GM19025 (cell line): ENCODE results near the gene SCAP.
A peak's percentile ranks its signal among the peaks of the same experiment; 100 is the strongest.

Source experiments
- ATAC-seq: cut with Tn5 transposase; IDR thresholded peaks from one replicate; pipeline ENCODE4 v1.9.1; 2021; ENCODE audit warnings: mild to moderate bottlenecking, low read depth, moderate library complexity; ENCODE audit not compliant: unreplicated experiment

The SCAP gene

DNA sequence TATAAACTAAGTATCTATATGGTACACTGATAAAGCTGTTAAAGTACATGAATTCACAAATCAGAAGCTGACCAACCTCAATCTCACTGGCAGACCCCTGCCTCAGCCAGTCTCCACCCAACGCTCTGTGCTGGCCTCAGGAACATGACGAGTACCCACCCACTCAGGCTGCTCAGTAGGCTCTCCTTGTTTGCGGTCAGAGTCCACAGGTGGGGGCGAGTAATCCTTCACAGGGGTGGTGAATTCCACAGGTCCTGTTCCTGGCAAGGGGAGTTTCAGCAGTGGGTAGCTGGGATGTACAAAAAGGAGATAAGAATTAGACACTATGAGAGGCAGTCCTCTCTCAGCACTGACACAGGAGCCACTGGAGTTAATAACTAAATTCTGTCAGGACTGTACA is 40.9 kb downstream of the SCAP start:
- ATAC-seq: no peak

DNA sequence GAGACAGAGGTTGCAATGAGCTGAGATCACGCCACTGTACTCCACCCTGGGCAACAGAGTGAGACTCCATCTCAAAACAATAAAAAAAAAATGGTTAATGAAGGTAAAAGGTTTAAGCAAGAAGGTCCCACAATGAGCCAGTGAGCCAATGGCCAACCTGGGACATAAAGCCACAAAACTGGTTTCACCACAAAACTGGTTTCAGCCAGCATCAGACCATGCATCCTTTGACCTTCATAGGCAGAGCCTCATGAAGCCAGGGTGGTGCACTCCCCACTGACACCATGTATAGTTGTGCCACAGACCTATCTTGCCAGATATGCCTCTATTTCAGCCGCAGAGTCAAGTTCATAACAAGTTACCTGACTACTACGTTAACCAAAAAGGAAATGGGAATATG is 41.9 kb downstream of the SCAP start:
- ATAC-seq: no peak

DNA sequence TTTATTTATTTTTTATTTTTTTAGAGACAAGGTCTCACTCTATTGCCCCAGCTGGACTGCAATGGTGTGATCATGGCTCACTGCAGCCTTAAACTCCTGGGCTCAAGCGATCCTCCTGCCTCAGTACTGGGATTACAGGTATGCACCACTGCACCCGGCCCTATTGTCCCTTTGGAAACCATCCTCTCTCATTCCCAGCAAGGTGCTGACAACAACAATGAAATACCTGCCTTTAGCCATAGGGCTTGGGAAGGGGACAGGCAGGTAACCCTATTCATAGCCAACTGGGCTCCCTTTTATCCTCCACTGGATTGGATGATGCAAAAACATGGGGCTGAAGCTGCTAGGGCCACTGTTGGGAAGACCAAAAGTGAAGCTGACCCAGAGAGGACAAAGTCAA is 43.1 kb downstream of the SCAP start:
- no peak for ATAC-seq

DNA sequence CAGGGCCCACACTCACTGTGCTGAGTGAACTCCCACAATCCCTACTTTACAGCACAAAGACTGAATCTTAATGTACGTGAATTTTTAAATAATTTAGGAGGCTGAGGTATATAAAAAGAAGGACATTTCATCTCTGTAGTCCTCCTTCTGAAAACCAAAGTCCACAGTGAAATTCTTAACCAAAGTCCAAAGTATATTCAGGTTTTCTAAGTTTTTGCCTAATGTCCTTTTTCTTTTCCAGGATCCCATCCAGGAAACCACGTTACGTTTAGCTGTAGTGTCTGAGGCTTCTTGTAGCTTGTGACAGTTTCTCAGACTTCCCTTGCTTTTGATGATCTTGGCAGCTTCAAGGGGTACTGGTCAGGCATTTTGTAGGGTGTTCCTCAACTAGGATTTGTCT is 44.5 kb downstream of the SCAP start:
- ATAC-seq: no peak

DNA sequence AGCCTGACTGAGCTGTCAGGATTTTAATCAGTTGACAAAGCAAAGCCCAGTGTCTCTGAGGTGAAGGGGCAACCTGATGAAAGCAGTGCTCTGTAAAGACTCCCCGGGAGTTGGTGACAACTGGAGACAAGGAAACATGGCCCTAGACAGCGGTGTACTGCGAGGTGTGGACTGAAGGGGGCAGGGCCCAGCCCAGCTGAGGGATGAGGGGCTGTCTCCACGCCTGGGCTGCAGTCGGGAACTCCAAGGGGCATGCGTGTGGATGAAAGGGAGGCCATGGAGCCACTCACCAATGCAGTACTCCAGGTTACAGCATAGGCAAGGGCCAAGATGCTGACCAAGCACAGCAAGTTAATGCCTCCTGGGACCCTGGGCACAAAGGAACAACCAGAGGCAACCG is 45.1 kb downstream of the SCAP start:
- ATAC-seq: no peak

DNA sequence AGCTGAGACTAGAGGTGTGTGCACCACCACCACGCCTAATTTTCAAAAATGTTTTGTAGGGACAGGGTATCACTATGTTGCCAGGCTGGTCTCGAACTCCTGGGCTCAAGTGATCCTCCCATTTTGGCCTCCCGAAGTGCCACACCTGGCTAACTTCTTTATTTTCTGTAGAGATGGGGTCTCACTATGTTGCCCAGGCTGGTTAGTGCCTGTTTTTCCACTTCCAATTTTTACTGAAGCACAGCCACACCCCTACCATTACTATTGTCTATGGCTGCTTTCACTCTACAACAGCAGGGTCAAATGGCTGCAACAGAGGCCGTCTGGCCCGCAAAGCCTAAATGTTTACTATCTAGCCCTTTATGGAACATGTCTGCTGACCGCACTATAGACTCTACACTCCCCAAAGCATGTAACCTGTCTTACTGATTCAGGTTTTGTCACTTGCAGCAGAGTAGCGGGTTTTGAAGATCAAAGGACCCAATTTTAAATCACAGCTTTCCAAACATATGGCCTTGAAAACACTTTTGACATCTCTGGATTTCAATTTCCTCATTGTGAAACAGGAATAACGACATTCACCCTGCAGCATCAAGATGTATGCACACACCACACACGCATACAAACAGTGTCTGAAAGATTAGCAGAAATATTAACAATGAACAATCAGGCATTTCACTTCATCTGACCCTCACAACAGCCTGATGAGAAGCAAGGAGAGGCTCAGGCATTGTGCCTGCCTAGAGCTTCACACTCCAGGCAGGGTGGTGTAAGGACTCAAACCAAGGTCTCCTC is 46.1 kb downstream of the SCAP start:
- ATAC-seq: no peak

DNA sequence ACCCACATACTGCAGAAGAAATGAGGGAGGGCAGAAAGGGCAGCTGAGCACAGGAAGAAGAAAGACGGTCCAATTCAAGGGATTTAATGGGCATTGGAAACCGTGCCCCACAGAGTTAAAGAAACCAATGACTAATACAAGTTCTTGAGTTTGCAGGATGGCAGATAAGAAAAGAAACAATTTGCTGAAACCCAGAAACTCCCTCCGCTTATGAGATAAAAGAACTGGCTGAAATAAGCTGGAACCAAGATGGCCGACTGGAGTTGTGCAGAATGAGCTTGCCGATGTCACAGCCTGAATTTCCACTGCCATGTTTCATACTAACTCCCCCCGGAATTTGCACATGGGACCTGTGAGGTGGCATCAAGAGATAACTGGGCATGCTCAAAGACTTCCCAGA is 47.1 kb downstream of the SCAP start:
- no peak for ATAC-seq

DNA sequence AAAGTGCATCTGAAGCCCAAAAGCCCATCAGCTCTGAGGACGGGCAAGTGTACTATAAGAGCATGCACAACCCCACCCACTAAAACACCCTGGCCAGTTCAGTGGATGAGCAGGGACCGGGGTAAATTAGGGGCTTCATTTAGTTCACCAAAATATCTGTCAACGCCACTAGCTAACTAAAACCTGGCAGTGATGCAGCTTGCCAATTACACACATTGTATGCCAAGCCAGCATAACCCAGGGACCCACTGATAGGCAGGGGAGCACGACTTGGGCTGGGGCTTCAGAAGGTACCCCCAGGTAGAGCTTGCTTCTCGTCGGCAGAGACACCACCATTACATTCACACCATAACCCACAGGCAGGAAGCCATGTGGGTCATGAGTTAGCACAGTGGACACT is 47.9 kb downstream of the SCAP start:
- no peak for ATAC-seq

DNA sequence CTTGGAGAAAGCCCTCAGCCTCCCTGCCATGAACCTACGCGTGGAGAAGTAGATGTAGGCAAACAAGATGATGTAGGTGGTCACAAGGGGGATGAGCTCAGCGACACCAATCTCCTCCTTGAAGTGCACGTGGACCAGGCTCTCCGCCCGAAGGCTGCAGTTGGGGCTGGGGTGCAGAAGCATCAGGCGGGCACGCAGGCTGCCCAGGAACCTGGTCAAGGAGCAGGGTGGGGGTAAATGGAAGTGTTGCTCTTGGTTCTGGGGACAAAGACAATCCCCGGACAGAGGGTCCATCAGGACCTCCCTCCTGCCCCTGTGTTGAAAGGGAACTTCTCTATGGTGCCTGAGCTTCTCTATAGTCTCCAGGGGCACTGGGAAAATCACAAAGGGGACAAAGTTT is 49.8 kb downstream of the SCAP start:
- ATAC-seq: no peak

DNA sequence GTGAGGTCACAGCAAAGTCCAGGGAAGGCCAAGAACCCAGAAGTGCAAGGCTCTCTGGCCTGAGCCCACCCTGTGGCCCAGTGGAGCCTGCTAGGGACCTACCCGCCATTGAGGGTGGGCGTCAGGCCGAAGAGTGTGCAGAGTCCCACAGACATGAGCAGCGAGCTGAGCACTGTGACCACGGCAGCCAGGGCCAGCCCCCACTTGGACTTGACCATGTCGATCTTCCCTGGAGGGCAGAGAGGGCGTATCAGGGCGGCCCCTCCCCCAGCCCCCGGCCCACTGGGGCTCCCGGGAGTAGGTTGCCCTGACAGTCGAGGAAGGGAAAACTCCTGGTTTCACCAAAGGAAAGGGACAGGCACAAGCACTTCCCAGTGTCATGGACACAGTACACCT is 50.4 kb downstream of the SCAP start:
- no peak for ATAC-seq

DNA sequence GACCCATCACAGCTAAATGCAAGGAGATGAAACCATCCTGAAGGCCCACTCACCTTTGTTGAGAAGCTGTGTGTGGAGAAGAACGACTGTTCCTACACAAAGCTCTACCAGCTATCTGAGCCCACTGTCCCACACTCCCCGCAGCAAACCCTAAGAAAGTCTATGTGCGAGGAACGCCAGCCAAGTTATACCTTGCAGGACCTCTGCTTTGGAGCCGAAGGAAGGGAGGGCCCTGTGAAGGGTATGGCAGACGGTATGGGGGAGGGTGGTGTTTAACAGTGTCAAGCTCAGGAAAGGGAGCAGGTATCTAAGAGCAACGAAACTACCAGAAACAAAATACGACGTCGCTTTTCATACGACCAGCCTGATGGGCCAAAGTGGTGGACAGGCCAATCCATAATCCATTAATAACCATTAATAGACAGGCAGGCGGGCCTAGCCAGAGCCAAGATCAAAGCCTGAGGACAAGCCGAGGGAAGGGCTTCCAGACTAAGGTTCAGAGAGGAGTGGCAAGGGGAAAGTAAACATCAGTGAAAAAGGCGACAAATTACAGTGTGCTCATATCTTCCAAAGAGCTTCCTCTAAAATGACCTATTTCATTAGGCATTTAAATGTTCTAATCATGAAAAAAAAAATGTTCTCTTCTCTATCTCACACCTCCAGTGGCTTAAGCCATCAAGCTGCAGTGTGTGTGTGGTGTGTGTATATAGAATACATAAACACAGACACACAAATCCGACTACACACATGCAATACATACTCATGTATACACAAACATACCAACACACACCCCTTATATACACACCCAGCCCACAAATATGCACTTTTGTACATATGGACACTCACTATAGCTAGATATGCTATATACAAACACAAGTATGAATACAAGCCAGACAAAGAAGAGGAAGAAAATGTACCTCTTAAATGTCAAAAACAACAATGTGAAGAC is 51.0 kb downstream of the SCAP start:
- no peak for ATAC-seq

DNA sequence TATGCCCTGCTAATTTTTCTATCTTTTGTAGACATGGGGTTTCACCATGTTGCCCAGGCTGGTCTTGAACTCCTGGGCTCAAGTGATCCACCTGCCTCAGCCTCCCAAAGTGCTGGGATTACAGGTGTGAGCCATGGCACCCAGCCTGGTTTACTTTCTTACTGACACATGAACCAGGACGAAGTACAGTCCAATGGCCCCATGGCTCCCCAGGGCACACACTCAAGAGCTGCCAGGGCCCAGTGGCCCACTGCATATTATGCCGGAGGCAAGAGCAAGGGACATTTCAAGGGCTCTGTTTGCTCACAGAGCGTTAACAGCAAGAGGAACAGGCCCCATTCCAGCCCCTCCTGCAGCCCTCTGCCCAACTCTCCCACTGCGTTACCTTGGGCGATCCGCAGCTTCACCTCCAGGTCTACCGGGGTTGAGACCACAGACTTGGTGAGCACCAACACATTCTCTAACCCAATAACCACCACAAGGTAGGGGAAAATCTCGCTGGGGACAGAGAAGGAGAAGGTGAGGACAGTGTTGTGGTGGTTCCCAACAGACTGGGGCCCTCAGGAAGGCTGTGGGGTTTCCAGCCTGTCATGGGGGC is 52.1 kb downstream of the SCAP start:
- ATAC-seq: no peak

DNA sequence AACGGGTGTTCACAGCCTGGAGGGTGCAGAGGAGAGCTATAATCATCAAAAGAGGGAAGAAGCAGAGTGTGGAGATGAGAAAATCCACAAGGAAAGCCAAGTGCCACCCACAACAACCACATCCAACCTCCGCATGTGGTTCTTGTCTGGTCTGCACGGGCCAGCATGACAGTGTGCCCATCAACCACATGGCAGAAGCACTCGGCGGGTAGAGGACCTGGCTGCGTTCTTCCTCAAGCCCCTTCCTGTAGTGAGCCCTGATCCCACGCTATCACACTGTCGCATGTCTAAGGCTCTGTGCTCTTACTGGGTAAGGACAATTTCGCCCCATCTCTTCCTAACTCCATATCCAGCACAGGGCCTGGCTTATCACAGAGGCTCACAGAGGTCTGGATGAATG is 53.0 kb downstream of the SCAP start:
- no peak for ATAC-seq

DNA sequence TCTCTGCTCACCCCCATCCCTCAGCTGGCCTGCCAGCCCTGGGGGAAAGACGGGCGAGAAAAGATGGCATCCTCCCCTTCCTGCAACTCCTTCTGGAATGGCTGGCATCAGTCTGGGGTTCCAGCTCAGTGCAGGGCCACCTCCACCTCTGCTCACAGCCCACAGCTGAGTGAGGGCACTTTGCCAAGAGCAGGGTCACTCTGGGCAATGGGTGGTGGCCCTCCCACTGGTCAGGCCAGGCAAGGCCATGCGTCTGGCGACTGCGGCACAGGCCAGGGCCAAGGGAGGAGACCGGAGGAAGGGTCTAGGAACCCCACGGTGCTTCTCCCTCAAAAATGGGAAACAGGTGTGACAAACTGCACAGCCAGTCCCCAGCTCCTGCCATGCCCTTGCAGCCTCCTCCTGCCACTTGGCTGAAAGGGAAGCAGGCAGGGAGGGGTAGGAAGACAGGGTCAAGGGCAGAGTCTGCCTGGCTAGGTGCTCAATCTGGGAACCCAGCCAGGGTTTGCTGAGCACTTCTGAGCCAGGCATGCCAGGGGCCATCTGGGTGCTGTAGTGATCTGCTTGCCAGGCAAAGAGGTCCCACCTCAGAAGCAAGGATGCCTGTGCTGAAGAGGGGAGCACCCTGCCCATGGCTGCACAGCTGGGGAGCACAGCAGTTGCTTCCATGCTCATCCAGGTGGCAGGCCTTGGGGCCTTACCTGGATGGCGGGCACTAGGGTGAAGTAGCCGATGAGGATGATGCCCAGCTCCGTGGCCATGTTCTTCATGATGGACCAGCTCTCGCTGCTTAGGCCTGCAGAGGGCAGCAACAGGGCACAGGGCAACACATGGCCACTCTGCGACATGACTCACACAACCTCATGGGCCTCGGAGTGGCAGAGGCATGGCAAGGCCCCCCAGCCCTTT is 53.7 kb downstream of the SCAP start:
- ATAC-seq: no peak

DNA sequence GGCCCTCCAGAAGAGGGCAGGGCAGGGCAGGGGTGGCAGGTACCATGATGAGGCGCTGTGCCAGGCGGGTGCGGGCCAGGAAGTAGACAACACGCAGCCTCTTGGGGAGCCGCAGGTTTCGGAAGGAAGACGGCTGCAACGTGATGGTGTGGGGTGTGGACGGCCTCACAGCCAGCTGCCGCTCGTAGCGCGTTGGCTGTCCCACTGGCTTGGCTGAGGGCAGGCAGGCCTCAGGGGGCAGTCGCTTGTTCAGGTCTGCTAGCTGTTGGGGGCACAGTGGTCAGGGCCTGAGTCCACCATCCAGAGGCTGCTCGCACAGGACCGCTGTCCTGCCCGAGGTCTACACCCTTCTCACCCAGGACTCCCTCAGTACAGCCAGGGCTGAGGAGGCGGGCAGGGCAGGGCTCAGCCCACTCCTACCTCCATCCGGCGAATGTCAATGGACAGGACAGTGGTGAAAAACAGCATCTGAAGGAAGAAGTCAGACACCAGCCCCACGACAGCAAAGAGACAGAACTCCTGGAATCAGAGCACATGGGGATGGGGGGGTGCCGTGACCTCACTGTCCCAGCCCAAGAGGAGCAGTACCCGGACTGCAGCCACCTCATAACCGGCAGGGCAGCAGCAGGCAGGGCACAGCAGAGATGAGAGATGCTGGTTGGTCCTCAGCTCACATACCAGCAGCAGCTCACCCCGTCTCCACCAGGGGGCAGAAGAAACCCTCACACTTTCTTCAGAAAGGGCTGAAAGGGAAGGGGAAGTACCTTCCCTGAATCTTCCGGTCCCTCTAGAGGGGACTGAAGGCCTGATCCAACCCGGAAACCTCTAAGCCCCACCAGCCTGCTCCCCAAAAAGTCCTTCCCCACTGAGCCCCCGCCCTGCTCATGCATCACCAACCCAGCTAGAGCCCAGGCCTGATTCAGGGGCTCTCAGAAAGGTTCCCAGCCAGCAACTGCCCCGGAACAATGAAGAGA is 54.9 kb downstream of the SCAP start:
- peak; percentile 67 for ATAC-seq

DNA sequence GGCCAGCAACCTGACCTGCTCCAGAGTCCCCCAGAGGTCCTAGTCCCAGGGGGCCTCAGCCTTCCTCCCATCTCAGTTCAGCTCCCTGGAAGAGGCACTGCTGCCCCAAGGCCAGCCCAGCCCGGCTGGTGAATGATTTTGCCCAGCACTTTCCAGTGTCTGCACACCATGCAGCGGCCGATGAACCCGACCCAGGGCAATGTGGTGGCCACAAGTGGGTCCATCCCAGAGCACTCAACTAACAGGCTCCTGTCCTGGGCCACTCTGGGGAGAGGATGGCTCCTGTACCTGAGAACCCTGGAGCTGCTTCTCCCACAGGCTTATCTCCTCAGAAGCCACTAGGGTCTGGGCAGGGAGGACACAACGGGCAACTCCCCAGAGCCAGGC is 55.7 kb downstream of the SCAP start:
- ATAC-seq: no peak

DNA sequence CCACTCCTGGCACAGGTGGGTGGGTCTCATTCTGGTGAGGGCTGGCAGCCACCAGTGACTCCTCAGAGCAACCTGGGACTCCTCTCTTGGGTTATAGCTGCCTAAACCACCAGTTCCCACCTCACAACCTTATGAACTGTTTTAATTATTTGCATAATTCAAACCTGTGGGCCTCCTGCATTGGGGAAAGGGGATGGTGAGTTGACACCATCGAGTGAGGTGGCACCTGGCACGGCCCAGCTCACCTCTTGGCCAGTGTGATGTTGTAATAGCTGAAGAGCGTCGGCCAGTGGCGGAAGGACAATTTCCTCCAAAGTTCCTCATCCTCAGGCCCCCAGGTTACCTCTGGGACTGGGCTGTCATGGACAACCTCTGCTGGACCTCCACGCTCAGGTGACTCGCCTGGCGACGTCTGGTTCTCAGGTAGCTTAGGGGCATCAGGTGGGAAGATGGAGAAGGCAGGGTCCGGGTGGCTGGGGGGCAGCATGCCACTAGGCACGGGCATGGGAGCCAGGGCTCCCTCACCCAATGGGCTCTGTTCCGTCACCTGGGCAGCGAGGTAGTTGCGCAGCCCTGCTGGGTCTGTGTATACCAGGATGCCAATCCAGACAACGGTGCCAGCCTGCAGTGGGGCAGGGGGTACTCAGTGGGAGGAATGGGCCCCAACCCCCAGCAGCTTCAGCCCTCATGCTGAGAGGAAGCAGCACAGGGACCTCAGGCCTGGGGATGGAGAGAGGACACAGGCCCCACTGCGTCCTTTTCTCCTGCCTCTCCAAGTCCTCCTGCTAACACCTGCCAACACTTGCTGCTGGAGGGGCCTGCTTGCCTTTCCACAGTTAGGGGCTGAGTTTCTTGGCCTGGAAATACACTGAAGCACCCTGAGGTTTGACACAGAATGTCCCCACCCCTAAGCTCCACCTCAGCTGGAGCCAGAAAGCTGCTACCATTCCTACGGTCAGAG is 56.4 kb downstream of the SCAP start:
- ATAC-seq: no peak
